GM23338 (cell line): ENCODE measurements around the gene MECP2. TPM values are rescaled to one million over a fixed set of nuclear protein-coding genes. Genes with fewer than 3 reads are reported as not detected.

Source experiments
- ATAC-seq: fragments of 200-7000 bp; cut with Tn5 transposase; 3 replicates; pipeline ENCODE4 v1.9.1; 2020
- DNase-seq: peaks from one replicate; pipeline ENCODE4 v3.0.0-alpha.2; 2015; ENCODE audit warnings: low spot score
- H2AFZ ChIP-seq: fragments of 200-600 bp; sonication (generic); 2 replicates; pipeline ENCODE4 v1.8.0; 2016; ENCODE audit warnings: antibody characterized with exemption, mild to moderate bottlenecking, moderate library complexity
- H3F3A ChIP-seq: fragments of 200-600 bp; sonication (generic); replicated peaks from 2 replicates; pipeline ENCODE4 v1.8.0; 2017; ENCODE audit warnings: antibody characterized with exemption, mixed run types, low read depth
- H3K27ac ChIP-seq: fragments of 200-600 bp; sonication (generic); 2 replicates; pipeline ENCODE4 v1.6.1; 2016; ENCODE audit warnings: low read depth
- H3K27me3 ChIP-seq: fragments of 200-600 bp; sonication (generic); 2 replicates; pipeline ENCODE4 v1.8.0; 2016; ENCODE audit warnings: mild to moderate bottlenecking, mixed run types, moderate library complexity; ENCODE audit not compliant: insufficient read depth
- H3K36me3 ChIP-seq: fragments of 200-600 bp; sonication (generic); 2 replicates; pipeline ENCODE4 v1.8.0; 2016; ENCODE audit warnings: mild to moderate bottlenecking; ENCODE audit not compliant: insufficient read depth
- H3K4me1 ChIP-seq: fragments of 200-600 bp; sonication (generic); 2 replicates; pipeline ENCODE4 v1.8.0; 2016; ENCODE audit warnings: mild to moderate bottlenecking, moderate library complexity; ENCODE audit not compliant: insufficient read depth
- H3K4me2 ChIP-seq: fragments of 200-600 bp; sonication (generic); 2 replicates; pipeline ENCODE4 v1.7.1; 2017; ENCODE audit warnings: mixed run types
- H3K4me3 ChIP-seq: fragments of 200-600 bp; sonication (generic); 2 replicates; pipeline ENCODE4 v1.6.1; 2016; ENCODE audit warnings: mixed run types
- H3K79me2 ChIP-seq: fragments of 200-600 bp; sonication (generic); replicated peaks from 2 replicates; pipeline ENCODE4 v1.8.0; 2017; ENCODE audit warnings: mild to moderate bottlenecking; ENCODE audit not compliant: insufficient read depth
- H3K9me2 ChIP-seq: fragments of 200-600 bp; sonication (generic); 2 replicates; pipeline ENCODE4 v1.8.0; 2017; ENCODE audit not compliant: insufficient read depth
- H4K20me1 ChIP-seq: fragments of 200-600 bp; sonication (generic); replicated peaks from 2 replicates; pipeline ENCODE4 v1.8.0; 2017; ENCODE audit warnings: mild to moderate bottlenecking; ENCODE audit not compliant: insufficient read depth
- H3K27ac Mint-ChIP-seq: 2 replicates; pipeline ENCODE4 v1.8.0; 2020; ENCODE audit warnings: inconsistent platforms, mild to moderate bottlenecking, moderate library complexity, mixed read lengths
- H3K27me3 Mint-ChIP-seq: 3 replicates; pipeline ENCODE4 v1.8.0; 2022; ENCODE audit warnings: low read depth, mild to moderate bottlenecking, moderate library complexity, mixed read lengths, inconsistent platforms; ENCODE audit not compliant: insufficient read depth, poor library complexity
- H3K36me3 Mint-ChIP-seq: 3 replicates; pipeline ENCODE4 v1.8.0; 2021; ENCODE audit warnings: low read depth, mild to moderate bottlenecking, inconsistent platforms, moderate library complexity, mixed read lengths
- H3K4me1 Mint-ChIP-seq: 3 replicates; pipeline ENCODE4 v1.8.0; 2020; ENCODE audit warnings: mild to moderate bottlenecking, inconsistent platforms, mixed read lengths
- H3K4me3 Mint-ChIP-seq: 3 replicates; pipeline ENCODE4 v1.8.0; 2021; ENCODE audit warnings: moderate library complexity, mild to moderate bottlenecking, inconsistent platforms, mixed read lengths
- H3K9me3 Mint-ChIP-seq: 3 replicates; pipeline ENCODE4 v1.8.0; 2020; ENCODE audit warnings: moderate library complexity, mild to moderate bottlenecking, inconsistent platforms, mixed read lengths
- EZH2 ChIP-seq: fragments of 200-600 bp; sonication (generic); IDR thresholded peaks from one replicate; pipeline ENCODE4 v1.8.0; 2017; ENCODE audit warnings: antibody characterized with exemption, mild to moderate bottlenecking, low read depth; ENCODE audit not compliant: unreplicated experiment
- NANOG ChIP-seq: IDR thresholded peaks from 2 replicates; pipeline ENCODE4 v1.6.1; 2016; ENCODE audit warnings: antibody characterized with exemption, borderline replicate concordance
- POLR2AphosphoS5 ChIP-seq: IDR thresholded peaks from 2 replicates; pipeline ENCODE4 v1.6.1; 2016; ENCODE audit warnings: antibody characterized with exemption, low read depth
- STAT1 ChIP-seq: IDR thresholded peaks from one replicate; pipeline ENCODE4 v1.6.1; 2016; ENCODE audit warnings: antibody characterized with exemption; ENCODE audit not compliant: unreplicated experiment
- ZNF114 ChIP-seq: fragments of 250-450 bp; sonication (Bioruptor Pico); IDR thresholded peaks from 2 replicates; pipeline ENCODE4 v1.5.0; 2020; ENCODE audit warnings: mild to moderate bottlenecking, moderate library complexity
- ZNF331 ChIP-seq: fragments of 250-450 bp; sonication (Bioruptor Pico); IDR thresholded peaks from 2 replicates; pipeline ENCODE4 v1.5.0; 2020; ENCODE audit warnings: low read depth, mild to moderate bottlenecking, moderate library complexity
- polyA plus RNA-seq: library from polyadenylated mRNA; unstranded; fragments of >200 nt; fragmentation: Nextera tagmentation; extraction: Ambion mirVana; gene quantifications from 2 replicates; pipeline ENCODE4 v1.2.1, GENCODE V29; 2016
- total RNA-seq: library from RNA; depleted of rRNA; stranded (reverse); fragments of >200 nt; shearing (Covaris generic); gene quantifications from 2 replicates; pipeline ENCODE4 v1.2.3, GENCODE V29; 2014
- TF ChIP-seq, protein P1 (sequence below), 2 experiments: fragments of 200-600 bp in 1 of 2; sonication (generic) in 1 of 2; conservative IDR thresholded peaks; 2 replicates each; pipeline versions ENCODE4 v1.5.1 to v1.6.1; 2016 to 2017; ENCODE audit warnings: antibody characterized with exemption in 2 of 2, low read depth in 2 of 2, mild to moderate bottlenecking in 2 of 2, moderate library complexity in 1 of 2
- TF ChIP-seq, protein P2 (sequence below): IDR thresholded peaks from 2 replicates; pipeline ENCODE4 v1.6.1; 2016; ENCODE audit warnings: antibody characterized with exemption
- TF ChIP-seq, protein P3 (sequence below): IDR thresholded peaks from one replicate; pipeline ENCODE4 v1.6.1; 2018; ENCODE audit warnings: antibody characterized with exemption; ENCODE audit not compliant: unreplicated experiment

The MECP2 gene
- total and polyA plus RNA-seq, 2 experiments from 2014 or later: 27.7 to 32.7 TPM

DNA sequence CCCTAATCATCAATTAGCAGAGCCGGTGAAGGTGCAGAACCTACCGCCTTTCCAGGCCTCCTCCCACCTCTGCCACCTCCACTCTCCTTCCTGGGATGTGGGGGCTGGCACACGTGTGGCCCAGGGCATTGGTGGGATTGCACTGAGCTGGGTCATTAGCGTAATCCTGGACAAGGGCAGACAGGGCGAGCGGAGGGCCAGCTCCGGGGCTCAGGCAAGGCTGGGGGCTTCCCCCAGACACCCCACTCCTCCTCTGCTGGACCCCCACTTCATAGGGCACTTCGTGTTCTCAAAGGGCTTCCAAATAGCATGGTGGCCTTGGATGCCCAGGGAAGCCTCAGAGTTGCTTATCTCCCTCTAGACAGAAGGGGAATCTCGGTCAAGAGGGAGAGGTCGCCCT lies 43.2 kb upstream of the MECP2 start (continued):
- TF ChIP-seq, protein P1, sequence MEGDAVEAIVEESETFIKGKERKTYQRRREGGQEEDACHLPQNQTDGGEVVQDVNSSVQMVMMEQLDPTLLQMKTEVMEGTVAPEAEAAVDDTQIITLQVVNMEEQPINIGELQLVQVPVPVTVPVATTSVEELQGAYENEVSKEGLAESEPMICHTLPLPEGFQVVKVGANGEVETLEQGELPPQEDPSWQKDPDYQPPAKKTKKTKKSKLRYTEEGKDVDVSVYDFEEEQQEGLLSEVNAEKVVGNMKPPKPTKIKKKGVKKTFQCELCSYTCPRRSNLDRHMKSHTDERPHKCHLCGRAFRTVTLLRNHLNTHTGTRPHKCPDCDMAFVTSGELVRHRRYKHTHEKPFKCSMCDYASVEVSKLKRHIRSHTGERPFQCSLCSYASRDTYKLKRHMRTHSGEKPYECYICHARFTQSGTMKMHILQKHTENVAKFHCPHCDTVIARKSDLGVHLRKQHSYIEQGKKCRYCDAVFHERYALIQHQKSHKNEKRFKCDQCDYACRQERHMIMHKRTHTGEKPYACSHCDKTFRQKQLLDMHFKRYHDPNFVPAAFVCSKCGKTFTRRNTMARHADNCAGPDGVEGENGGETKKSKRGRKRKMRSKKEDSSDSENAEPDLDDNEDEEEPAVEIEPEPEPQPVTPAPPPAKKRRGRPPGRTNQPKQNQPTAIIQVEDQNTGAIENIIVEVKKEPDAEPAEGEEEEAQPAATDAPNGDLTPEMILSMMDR (conservative IDR thresholded peaks at IDR 0.05; ENCODE audit: low read depth in 2 of 2): no peak
- TF ChIP-seq, protein P2, sequence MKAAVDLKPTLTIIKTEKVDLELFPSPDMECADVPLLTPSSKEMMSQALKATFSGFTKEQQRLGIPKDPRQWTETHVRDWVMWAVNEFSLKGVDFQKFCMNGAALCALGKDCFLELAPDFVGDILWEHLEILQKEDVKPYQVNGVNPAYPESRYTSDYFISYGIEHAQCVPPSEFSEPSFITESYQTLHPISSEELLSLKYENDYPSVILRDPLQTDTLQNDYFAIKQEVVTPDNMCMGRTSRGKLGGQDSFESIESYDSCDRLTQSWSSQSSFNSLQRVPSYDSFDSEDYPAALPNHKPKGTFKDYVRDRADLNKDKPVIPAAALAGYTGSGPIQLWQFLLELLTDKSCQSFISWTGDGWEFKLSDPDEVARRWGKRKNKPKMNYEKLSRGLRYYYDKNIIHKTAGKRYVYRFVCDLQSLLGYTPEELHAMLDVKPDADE: no peak
- TF ChIP-seq STAT1 (no peak), EZH2 (no peak), ZNF331 (CRISPR knock-in tag) (no peak), POLR2AphosphoS5 (no peak), ZNF114 (CRISPR knock-in tag) (no peak)
- TF ChIP-seq, protein P3, sequence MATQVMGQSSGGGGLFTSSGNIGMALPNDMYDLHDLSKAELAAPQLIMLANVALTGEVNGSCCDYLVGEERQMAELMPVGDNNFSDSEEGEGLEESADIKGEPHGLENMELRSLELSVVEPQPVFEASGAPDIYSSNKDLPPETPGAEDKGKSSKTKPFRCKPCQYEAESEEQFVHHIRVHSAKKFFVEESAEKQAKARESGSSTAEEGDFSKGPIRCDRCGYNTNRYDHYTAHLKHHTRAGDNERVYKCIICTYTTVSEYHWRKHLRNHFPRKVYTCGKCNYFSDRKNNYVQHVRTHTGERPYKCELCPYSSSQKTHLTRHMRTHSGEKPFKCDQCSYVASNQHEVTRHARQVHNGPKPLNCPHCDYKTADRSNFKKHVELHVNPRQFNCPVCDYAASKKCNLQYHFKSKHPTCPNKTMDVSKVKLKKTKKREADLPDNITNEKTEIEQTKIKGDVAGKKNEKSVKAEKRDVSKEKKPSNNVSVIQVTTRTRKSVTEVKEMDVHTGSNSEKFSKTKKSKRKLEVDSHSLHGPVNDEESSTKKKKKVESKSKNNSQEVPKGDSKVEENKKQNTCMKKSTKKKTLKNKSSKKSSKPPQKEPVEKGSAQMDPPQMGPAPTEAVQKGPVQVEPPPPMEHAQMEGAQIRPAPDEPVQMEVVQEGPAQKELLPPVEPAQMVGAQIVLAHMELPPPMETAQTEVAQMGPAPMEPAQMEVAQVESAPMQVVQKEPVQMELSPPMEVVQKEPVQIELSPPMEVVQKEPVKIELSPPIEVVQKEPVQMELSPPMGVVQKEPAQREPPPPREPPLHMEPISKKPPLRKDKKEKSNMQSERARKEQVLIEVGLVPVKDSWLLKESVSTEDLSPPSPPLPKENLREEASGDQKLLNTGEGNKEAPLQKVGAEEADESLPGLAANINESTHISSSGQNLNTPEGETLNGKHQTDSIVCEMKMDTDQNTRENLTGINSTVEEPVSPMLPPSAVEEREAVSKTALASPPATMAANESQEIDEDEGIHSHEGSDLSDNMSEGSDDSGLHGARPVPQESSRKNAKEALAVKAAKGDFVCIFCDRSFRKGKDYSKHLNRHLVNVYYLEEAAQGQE: no peak

DNA sequence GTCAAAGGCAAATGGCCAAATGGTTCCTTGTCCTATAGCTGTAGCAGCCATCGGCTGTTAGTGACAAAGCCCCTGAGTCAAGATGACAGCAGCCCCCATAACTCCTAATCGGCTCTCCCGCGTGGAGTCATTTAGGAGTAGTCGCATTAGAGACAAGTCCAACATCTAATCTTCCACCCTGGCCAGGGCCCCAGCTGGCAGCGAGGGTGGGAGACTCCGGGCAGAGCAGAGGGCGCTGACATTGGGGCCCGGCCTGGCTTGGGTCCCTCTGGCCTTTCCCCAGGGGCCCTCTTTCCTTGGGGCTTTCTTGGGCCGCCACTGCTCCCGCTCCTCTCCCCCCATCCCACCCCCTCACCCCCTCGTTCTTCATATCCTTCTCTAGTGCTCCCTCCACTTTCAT lies 42.7 kb upstream of the MECP2 start:
- Mint-ChIP-seq H3K27ac (no peak overlapping the region), H3K27me3 (peaks cover 4% of the 10 kb centered on the region), H3K4me3 (no peak overlapping the region), H3K9me3 (no peaks in the 10 kb centered on the region; the same call in 2 of the 3 replicates), H3K4me1 (peaks cover 3% of the 10 kb centered on the region; the same call in 2 of the 3 replicates), H3K36me3 (no peaks in the 10 kb centered on the region)
- no peaks in the 10 kb centered on the region for H4K20me1 ChIP-seq
- H3F3A ChIP-seq: no peaks in the 10 kb centered on the region
- no peaks in the 10 kb centered on the region for H3K27me3 ChIP-seq
- no peaks in the 10 kb centered on the region for H3K79me2 ChIP-seq
- H3K36me3 ChIP-seq: no peaks in the 10 kb centered on the region
- no peaks in the 10 kb centered on the region for H3K9me2 ChIP-seq
- no peak overlapping the region for H3K4me2 ChIP-seq
- H3K4me1 ChIP-seq: no peaks in the 10 kb centered on the region
- ATAC-seq (no peak), DNase-seq (no peak)
- no peak overlapping the region for H2AFZ ChIP-seq
- no peak overlapping the region for H3K4me3 ChIP-seq
- no peak overlapping the region for H3K27ac ChIP-seq
- TF ChIP-seq NANOG (no peak), ZNF114 (CRISPR knock-in tag) (no peak), EZH2 (no peak)
- TF ChIP-seq, protein P3: no peak
